Right ventricle myocardium inferior (tissue), 1 donor: ENCODE data around the gene DMAC2. TPM values are rescaled to one million over a fixed set of nuclear protein-coding genes. Genes with fewer than 3 reads are reported as not detected.

Experiments used
- ATAC-seq: fragments of 200-7000 bp; cut with Tn5 transposase; one replicate; pipeline ENCODE4 v1.9.1; 2020; ENCODE audit warnings: mild to moderate bottlenecking, moderate library complexity
- DNase-seq: peaks from one replicate; pipeline ENCODE4 v3.0.0; 2021; ENCODE audit errors: missing footprints
- intact Hi-C: fragments of 100-400 bp; cut with DNase I; formaldehyde crosslinking; loops from one replicate; pipeline ENCODE4 v1.11.0; 2022
- total RNA-seq: library from RNA; stranded (reverse); fragmentation: NEBNext Ultra II Directional; extraction: Animal tissue kit (Norgen Biotek cat#: 25700); gene quantifications from one replicate; pipeline ENCODE4 v1.2.1, GENCODE V29; 2021
- donor health status: DM: no; HTN: yes; CAD: no; lungs with severe emphysema.

Gene DMAC2
- total RNA-seq, 1 donor from 2014 or later, result 108 TPM

- intact Hi-C loops, result loop anchor here (2.0 kb wide), 1 partner anchor 62 kb away; the partner anchor contains the start of gene B9D2
- DNase-seq, result peak; percentile 95
- ATAC-seq, result peak; percentile 90
Observed at GRCh38 chr19:41426952-41427646, 12.6 kb downstream of the DMAC2 start, which contains the start of gene B3GNT8. Gene B3GNT8, minus strand, starts transcription at chr19:41427374. Its CDS starts 596 bp downstream, at chr19:41426778.

GRCh38 chr19:41426116-41426841 lies 13.4 kb downstream of the DMAC2 start:
- DNase-seq (peak; percentile 79), ATAC-seq (peak; percentile 17)
- intact Hi-C loops, result loop anchor here (2.0 kb wide), 1 partner anchor 61 kb away; the partner anchor contains the start of gene B9D2

GRCh38 chr19:41425174-41426115 lies 14.3 kb downstream of the DMAC2 start:
- DNase-seq (no peak), ATAC-seq (no peak)
- intact Hi-C loops, result loop anchor here (2.0 kb wide), 1 partner anchor 61 kb away; the partner anchor contains the start of gene B9D2

GRCh38 chr19:41424335-41425173 lies 15.2 kb downstream of the DMAC2 start:
- DNase-seq (peak; percentile 42), ATAC-seq (no peak)
- intact Hi-C loops, result no loop called here

GRCh38 chr19:41422955-41423354 lies 16.8 kb downstream of the DMAC2 start:
- ATAC-seq (no peak), DNase-seq (no peak)
- intact Hi-C loops, result no loop called here

- ATAC-seq (no peak), DNase-seq (no peak)
- intact Hi-C loops, result no loop called here
Observed at GRCh38 chr19:41422456-41422855, 17.3 kb downstream of the DMAC2 start.

- intact Hi-C loops, result no loop called here
- ATAC-seq (no peak), DNase-seq (no peak)
Observed at GRCh38 chr19:41421973-41422372, 17.7 kb downstream of the DMAC2 start.

GRCh38 chr19:41421314-41421713 lies 18.4 kb downstream of the DMAC2 start:
- intact Hi-C loops, result no loop called here
- no peak for DNase-seq

GRCh38 chr19:41420101-41420880 lies 19.4 kb downstream of the DMAC2 start:
- intact Hi-C loops, result no loop called here
- ATAC-seq (peak; percentile 15), DNase-seq (no peak)

More at GRCh38 chr19:41421314-41421713, 18.4 kb downstream of the DMAC2 start:
- no peak for ATAC-seq

GRCh38 chr19:41416194-41416674 lies 23.5 kb downstream of the DMAC2 start:
- intact Hi-C loops, result no loop called here
- ATAC-seq (no peak), DNase-seq (no peak)

GRCh38 chr19:41415154-41415571 lies 24.5 kb downstream of the DMAC2 start:
- ATAC-seq (no peak), DNase-seq (no peak)
- intact Hi-C loops, result no loop called here

GRCh38 chr19:41414461-41414860 lies 25.3 kb downstream of the DMAC2 start:
- ATAC-seq (no peak), DNase-seq (no peak)
- intact Hi-C loops, result no loop called here

GRCh38 chr19:41413947-41414346 lies 25.8 kb downstream of the DMAC2 start:
- ATAC-seq (no peak), DNase-seq (no peak)
- intact Hi-C loops, result no loop called here

- ATAC-seq, result no peak
- no peak for DNase-seq
- intact Hi-C loops, result no loop called here
Observed at GRCh38 chr19:41412953-41413352, 26.8 kb downstream of the DMAC2 start.

- intact Hi-C loops, result no loop called here
- ATAC-seq, result peak; percentile 79
- DNase-seq, result peak; percentile 80
Observed at GRCh38 chr19:41411968-41412265, 27.8 kb downstream of the DMAC2 start.

- DNase-seq (no peak), ATAC-seq (peak; percentile 2)
- intact Hi-C loops, result no loop called here
Observed at GRCh38 chr19:41411100-41411967, 28.4 kb downstream of the DMAC2 start.
